GM23338 (cell line): ENCODE measurements around the gene PRKCH. TPM values are rescaled to one million over a fixed set of nuclear protein-coding genes. Genes with fewer than 3 reads are reported as not detected.

Source experiments
- ATAC-seq: fragments of 200-7000 bp; cut with Tn5 transposase; 3 replicates; pipeline ENCODE4 v1.9.1; 2020
- DNase-seq: peaks from one replicate; pipeline ENCODE4 v3.0.0-alpha.2; 2015; ENCODE audit warnings: low spot score
- H2AFZ ChIP-seq: fragments of 200-600 bp; sonication (generic); 2 replicates; pipeline ENCODE4 v1.8.0; 2016; ENCODE audit warnings: antibody characterized with exemption, mild to moderate bottlenecking, moderate library complexity
- H3F3A ChIP-seq: fragments of 200-600 bp; sonication (generic); replicated peaks from 2 replicates; pipeline ENCODE4 v1.8.0; 2017; ENCODE audit warnings: antibody characterized with exemption, mixed run types, low read depth
- H3K27ac ChIP-seq: fragments of 200-600 bp; sonication (generic); 2 replicates; pipeline ENCODE4 v1.6.1; 2016; ENCODE audit warnings: low read depth
- H3K27me3 ChIP-seq: fragments of 200-600 bp; sonication (generic); 2 replicates; pipeline ENCODE4 v1.8.0; 2016; ENCODE audit warnings: mild to moderate bottlenecking, mixed run types, moderate library complexity; ENCODE audit not compliant: insufficient read depth
- H3K36me3 ChIP-seq: fragments of 200-600 bp; sonication (generic); 2 replicates; pipeline ENCODE4 v1.8.0; 2016; ENCODE audit warnings: mild to moderate bottlenecking; ENCODE audit not compliant: insufficient read depth
- H3K4me1 ChIP-seq: fragments of 200-600 bp; sonication (generic); 2 replicates; pipeline ENCODE4 v1.8.0; 2016; ENCODE audit warnings: mild to moderate bottlenecking, moderate library complexity; ENCODE audit not compliant: insufficient read depth
- H3K4me2 ChIP-seq: fragments of 200-600 bp; sonication (generic); 2 replicates; pipeline ENCODE4 v1.7.1; 2017; ENCODE audit warnings: mixed run types
- H3K4me3 ChIP-seq: fragments of 200-600 bp; sonication (generic); 2 replicates; pipeline ENCODE4 v1.6.1; 2016; ENCODE audit warnings: mixed run types
- H3K79me2 ChIP-seq: fragments of 200-600 bp; sonication (generic); replicated peaks from 2 replicates; pipeline ENCODE4 v1.8.0; 2017; ENCODE audit warnings: mild to moderate bottlenecking; ENCODE audit not compliant: insufficient read depth
- H3K9me2 ChIP-seq: fragments of 200-600 bp; sonication (generic); 2 replicates; pipeline ENCODE4 v1.8.0; 2017; ENCODE audit not compliant: insufficient read depth
- H4K20me1 ChIP-seq: fragments of 200-600 bp; sonication (generic); replicated peaks from 2 replicates; pipeline ENCODE4 v1.8.0; 2017; ENCODE audit warnings: mild to moderate bottlenecking; ENCODE audit not compliant: insufficient read depth
- H3K27ac Mint-ChIP-seq: 2 replicates; pipeline ENCODE4 v1.8.0; 2020; ENCODE audit warnings: inconsistent platforms, mild to moderate bottlenecking, moderate library complexity, mixed read lengths
- H3K27me3 Mint-ChIP-seq: 3 replicates; pipeline ENCODE4 v1.8.0; 2022; ENCODE audit warnings: low read depth, mild to moderate bottlenecking, moderate library complexity, mixed read lengths, inconsistent platforms; ENCODE audit not compliant: insufficient read depth, poor library complexity
- H3K36me3 Mint-ChIP-seq: 3 replicates; pipeline ENCODE4 v1.8.0; 2021; ENCODE audit warnings: low read depth, mild to moderate bottlenecking, inconsistent platforms, moderate library complexity, mixed read lengths
- H3K4me1 Mint-ChIP-seq: 3 replicates; pipeline ENCODE4 v1.8.0; 2020; ENCODE audit warnings: mild to moderate bottlenecking, inconsistent platforms, mixed read lengths
- H3K4me3 Mint-ChIP-seq: 3 replicates; pipeline ENCODE4 v1.8.0; 2021; ENCODE audit warnings: moderate library complexity, mild to moderate bottlenecking, inconsistent platforms, mixed read lengths
- H3K9me3 Mint-ChIP-seq: 3 replicates; pipeline ENCODE4 v1.8.0; 2020; ENCODE audit warnings: moderate library complexity, mild to moderate bottlenecking, inconsistent platforms, mixed read lengths
- CREB1 ChIP-seq: fragments of 250-450 bp; sonication (Bioruptor Pico); IDR thresholded peaks from 2 replicates; pipeline ENCODE4 v1.5.0; 2020; ENCODE audit warnings: low read depth, mild to moderate bottlenecking, moderate library complexity
- CTCF ChIP-seq, 2 experiments: fragments of 200-600 bp in 1 of 2; sonication (generic) in 1 of 2; conservative IDR thresholded peaks; 2 replicates each; pipeline versions ENCODE4 v1.5.1 to v1.6.1; 2016 to 2017; ENCODE audit warnings: antibody characterized with exemption in 2 of 2, low read depth in 2 of 2, mild to moderate bottlenecking in 2 of 2, moderate library complexity in 1 of 2
- ETS1 ChIP-seq: IDR thresholded peaks from 2 replicates; pipeline ENCODE4 v1.6.1; 2016; ENCODE audit warnings: antibody characterized with exemption
- EZH2 ChIP-seq: fragments of 200-600 bp; sonication (generic); IDR thresholded peaks from one replicate; pipeline ENCODE4 v1.8.0; 2017; ENCODE audit warnings: antibody characterized with exemption, mild to moderate bottlenecking, low read depth; ENCODE audit not compliant: unreplicated experiment
- EZH2phosphoT487 ChIP-seq: fragments of 200-600 bp; sonication (generic); IDR thresholded peaks from one replicate; pipeline ENCODE4 v1.8.1; 2018; ENCODE audit warnings: antibody characterized with exemption; ENCODE audit not compliant: unreplicated experiment
- JUNB ChIP-seq: IDR thresholded peaks from one replicate; pipeline ENCODE4 v1.6.1; 2016; ENCODE audit warnings: antibody characterized with exemption; ENCODE audit not compliant: unreplicated experiment
- NANOG ChIP-seq: IDR thresholded peaks from 2 replicates; pipeline ENCODE4 v1.6.1; 2016; ENCODE audit warnings: antibody characterized with exemption, borderline replicate concordance
- POLR2AphosphoS5 ChIP-seq: IDR thresholded peaks from 2 replicates; pipeline ENCODE4 v1.6.1; 2016; ENCODE audit warnings: antibody characterized with exemption, low read depth
- STAT1 ChIP-seq: IDR thresholded peaks from one replicate; pipeline ENCODE4 v1.6.1; 2016; ENCODE audit warnings: antibody characterized with exemption; ENCODE audit not compliant: unreplicated experiment
- ZNF331 ChIP-seq: fragments of 250-450 bp; sonication (Bioruptor Pico); IDR thresholded peaks from 2 replicates; pipeline ENCODE4 v1.5.0; 2020; ENCODE audit warnings: low read depth, mild to moderate bottlenecking, moderate library complexity
- ZNF462 ChIP-seq: fragments of 250-450 bp; sonication (Bioruptor Pico); IDR thresholded peaks from 2 replicates; pipeline ENCODE4 v1.5.0; 2020; ENCODE audit warnings: mild to moderate bottlenecking, moderate library complexity
- polyA plus RNA-seq: library from polyadenylated mRNA; unstranded; fragments of >200 nt; fragmentation: Nextera tagmentation; extraction: Ambion mirVana; gene quantifications from 2 replicates; pipeline ENCODE4 v1.2.1, GENCODE V29; 2016
- total RNA-seq: library from RNA; depleted of rRNA; stranded (reverse); fragments of >200 nt; shearing (Covaris generic); gene quantifications from 2 replicates; pipeline ENCODE4 v1.2.3, GENCODE V29; 2014

PRKCH gene
- total and polyA plus RNA-seq, 2 experiments from 2014 or later = 5.4 to 10.1 TPM

- no peak for TF ChIP-seq ZNF462 (CRISPR knock-in tag)
- TF ChIP-seq JUNB = no peak
- TF ChIP-seq ZNF331 = no peak
- TF ChIP-seq CTCF (conservative IDR thresholded peaks at IDR 0.05; ENCODE audit: low read depth in 2 of 2) = no peak
- no peak for TF ChIP-seq NANOG
- no peak for TF ChIP-seq EZH2
Measured at GRCh38 chr14:61406675-61407074, 85.3 kb downstream of the PRKCH start (continued).

- TF ChIP-seq JUNB (no peak), POLR2AphosphoS5 (no peak), ETS1 (no peak), EZH2phosphoT487 (no peak), CREB1 (CRISPR knock-in tag) (no peak), NANOG (no peak), ZNF331 (no peak), STAT1 (no peak)
- H3K27me3 ChIP-seq = no peaks in the 10 kb centered on the region
- no peaks in the 10 kb centered on the region for H3K79me2 ChIP-seq
- H3K4me2 ChIP-seq = no peak overlapping the region
- H4K20me1 ChIP-seq = no peaks in the 10 kb centered on the region
- H3K27ac Mint-ChIP-seq = no peak overlapping the region
- H3F3A ChIP-seq = no peaks in the 10 kb centered on the region
- no peaks in the 10 kb centered on the region for H3K36me3 ChIP-seq
- H3K9me2 ChIP-seq = no peaks in the 10 kb centered on the region
- H3K4me3 ChIP-seq = no peak overlapping the region
- H3K4me3 Mint-ChIP-seq = no peak overlapping the region
- H3K27ac ChIP-seq = no peak overlapping the region
- no peaks in the 10 kb centered on the region for H3K36me3 Mint-ChIP-seq
- H3K4me1 Mint-ChIP-seq = peaks cover 12% of the 10 kb centered on the region
- ATAC-seq (no peak), DNase-seq (no peak)
- no peak overlapping the region for H2AFZ ChIP-seq
- peaks cover 11% of the 10 kb centered on the region; the same call in 1 of the 2 replicates for H3K4me1 ChIP-seq
- no peaks in the 10 kb centered on the region for H3K27me3 Mint-ChIP-seq
- no peaks in the 10 kb centered on the region for H3K9me3 Mint-ChIP-seq
Measured at GRCh38 chr14:61408498-61408897, 87.1 kb downstream of the PRKCH start.
